Rectal smooth muscle tissue (tissue), 1 donor: ENCODE data around the gene SMIM22.

Source experiments
- H3K27ac ChIP-seq: one replicate; pipeline ENCODE4 v1.7.0; 2013; ENCODE audit warnings: low read depth, low read length, inconsistent platforms
- H3K27me3 ChIP-seq: one replicate; pipeline ENCODE4 v1.7.0; 2013; ENCODE audit warnings: low read length; ENCODE audit not compliant: control insufficient read depth, insufficient read depth
- H3K36me3 ChIP-seq: one replicate; pipeline ENCODE4 v1.7.0; 2013; ENCODE audit warnings: low read length; ENCODE audit not compliant: control insufficient read depth, insufficient read depth
- H3K4me1 ChIP-seq: one replicate; pipeline ENCODE4 v1.7.0; 2013; ENCODE audit warnings: low read length; ENCODE audit not compliant: control insufficient read depth, insufficient read depth
- H3K4me3 ChIP-seq: one replicate; pipeline ENCODE4 v1.7.0; 2013; ENCODE audit warnings: low read length
- H3K9ac ChIP-seq: one replicate; pipeline ENCODE4 v1.7.0; 2013; ENCODE audit warnings: low read length

The SMIM22 gene

GRCh38 chr16:4760221-4760910 lies 34.8 kb upstream of the SMIM22 start:
- peaks cover 6% of the 10 kb centered on the region for H3K4me1 ChIP-seq
- H3K9ac ChIP-seq = no peak overlapping the region
- H3K27me3 ChIP-seq = no peaks in the 10 kb centered on the region
- no peak overlapping the region for H3K4me3 ChIP-seq
- H3K27ac ChIP-seq = peak overlapping the region; percentile 14
- peaks cover 41% of the 10 kb centered on the region for H3K36me3 ChIP-seq

GRCh38 chr16:4762205-4762604 lies 33.0 kb upstream of the SMIM22 start:
- no peak overlapping the region for H3K4me3 ChIP-seq
- no peak overlapping the region for H3K27ac ChIP-seq
- H3K9ac ChIP-seq = no peak overlapping the region
- H3K27me3 ChIP-seq = no peaks in the 10 kb centered on the region
- peaks cover 35% of the 10 kb centered on the region for H3K36me3 ChIP-seq
- peaks cover 14% of the 10 kb centered on the region for H3K4me1 ChIP-seq

- Histone ChIP-seq H3K4me1 (peaks cover 14% of the 10 kb centered on the region), H3K36me3 (peaks cover 28% of the 10 kb centered on the region)
Measured at GRCh38 chr16:4763791-4764190, 31.4 kb upstream of the SMIM22 start.

GRCh38 chr16:4765511-4766474 lies 29.4 kb upstream of the SMIM22 start:
- peak overlapping the region; percentile 78 for H3K4me3 ChIP-seq
- H3K27me3 ChIP-seq = no peaks in the 10 kb centered on the region
- H3K36me3 ChIP-seq = peaks cover 14% of the 10 kb centered on the region
- peak overlapping the region; percentile 60 for H3K9ac ChIP-seq
- peaks cover 14% of the 10 kb centered on the region for H3K4me1 ChIP-seq
- peak overlapping the region; percentile 89 for H3K27ac ChIP-seq

More at GRCh38 chr16:4763791-4764190, 31.4 kb upstream of the SMIM22 start:
- Histone ChIP-seq H3K27me3 (no peaks in the 10 kb centered on the region), H3K27ac (no peak overlapping the region), H3K9ac (no peak overlapping the region), H3K4me3 (no peak overlapping the region)

- Histone ChIP-seq H3K27ac (peak within 1 kb of the TSS; percentile 89), H3K4me1 (peaks cover 14% of the 10 kb centered on the region), H3K27me3 (no peaks in the 10 kb centered on the region), H3K9ac (peak within 1 kb of the TSS; percentile 60), H3K4me3 (peak within 1 kb of the TSS; percentile 78), H3K36me3 (peaks cover 10% of the 10 kb centered on the region)
Measured at GRCh38 chr16:4766875-4767628, 28.1 kb upstream of the SMIM22 start, which contains the start of gene ZNF500. TSS of gene ZNF500 (minus strand) at chr16:4767162. CDS start at chr16:4765978, 1,184 bp downstream.

GRCh38 chr16:4767872-4768548 lies 27.2 kb upstream of the SMIM22 start:
- H3K4me1 ChIP-seq = peaks cover 14% of the 10 kb centered on the region
- peak overlapping the region; percentile 68 for H3K27ac ChIP-seq
- peaks cover 7% of the 10 kb centered on the region for H3K36me3 ChIP-seq
- H3K27me3 ChIP-seq = no peaks in the 10 kb centered on the region
- peak overlapping the region; percentile 45 for H3K4me3 ChIP-seq
- no peak overlapping the region for H3K9ac ChIP-seq

GRCh38 chr16:4768549-4769305 lies 26.4 kb upstream of the SMIM22 start:
- Histone ChIP-seq H3K36me3 (peaks cover 4% of the 10 kb centered on the region), H3K27ac (peak overlapping the region; percentile 68), H3K9ac (peak overlapping the region; percentile 22), H3K27me3 (no peaks in the 10 kb centered on the region), H3K4me1 (peaks cover 14% of the 10 kb centered on the region), H3K4me3 (peak overlapping the region; percentile 71)

- peak overlapping the region; percentile 71 for H3K4me3 ChIP-seq
- no peaks in the 10 kb centered on the region for H3K36me3 ChIP-seq
- no peak overlapping the region for H3K9ac ChIP-seq
- peaks cover 14% of the 10 kb centered on the region for H3K4me1 ChIP-seq
- H3K27me3 ChIP-seq = no peaks in the 10 kb centered on the region
- H3K27ac ChIP-seq = no peak overlapping the region
Measured at GRCh38 chr16:4769306-4769638, 25.9 kb upstream of the SMIM22 start.

- Histone ChIP-seq H3K9ac (no peak overlapping the region), H3K4me3 (no peak overlapping the region), H3K36me3 (no peaks in the 10 kb centered on the region), H3K4me1 (peaks cover 4% of the 10 kb centered on the region), H3K27ac (no peak overlapping the region), H3K27me3 (no peaks in the 10 kb centered on the region)
Measured at GRCh38 chr16:4771646-4772045, 23.5 kb upstream of the SMIM22 start.

GRCh38 chr16:4772351-4772750 lies 22.8 kb upstream of the SMIM22 start:
- Histone ChIP-seq H3K4me1 (peaks cover 4% of the 10 kb centered on the region), H3K4me3 (no peak overlapping the region), H3K27me3 (no peaks in the 10 kb centered on the region), H3K9ac (no peak overlapping the region), H3K27ac (no peak overlapping the region), H3K36me3 (no peaks in the 10 kb centered on the region)

GRCh38 chr16:4775005-4775404 lies 20.2 kb upstream of the SMIM22 start:
- Histone ChIP-seq H3K27me3 (no peaks in the 10 kb centered on the region), H3K27ac (no peak overlapping the region), H3K4me3 (no peak overlapping the region), H3K36me3 (no peaks in the 10 kb centered on the region), H3K4me1 (no peaks in the 10 kb centered on the region), H3K9ac (no peak overlapping the region)
